ENCODE data around the gene C1orf226. TPM values are rescaled to one million over a fixed set of nuclear protein-coding genes. Genes with fewer than 3 reads are reported as not detected.
"Not testable (repeated sequence)": the region's sequence is repeated elsewhere in the genome, so short reads cannot be mapped to it uniquely, and the experiment has no call there.

C1orf226 gene
- total RNA-seq: 0.52 TPM

- H3K9me3 ChIP-seq (ENCODE audit: control insufficient read depth in 3 of 3, low read length in 3 of 3): no peaks in the 10 kb centered on the region
- H3K4me3 ChIP-seq (ENCODE audit: low read length in 3 of 3): no peak within 1 kb of the TSS
- no peak within 1 kb of the TSS for H3K9ac ChIP-seq (ENCODE audit: low read depth in 1 of 3, low read length in 3 of 3)
- H3K36me3 ChIP-seq (ENCODE audit: control insufficient read depth in 3 of 3, insufficient read depth in 3 of 3, low read length in 3 of 3): no peaks in the 10 kb centered on the region
- H3K4me1 ChIP-seq (ENCODE audit: control insufficient read depth in 3 of 3, insufficient read depth in 3 of 3, low read length in 3 of 3): no peaks in the 10 kb centered on the region
- no peak within 1 kb of the TSS for H3K27ac ChIP-seq (ENCODE audit: low read depth, low read length)
- no peaks in the 10 kb centered on the region for H3K27me3 ChIP-seq (ENCODE audit: control insufficient read depth in 3 of 3, insufficient read depth in 3 of 3, low read length in 3 of 3)
Observed at GRCh38 chr1:162381383-162381782, at the start of gene C1orf226. Gene C1orf226 (plus strand): TSS chr1:162381728. CDS start chr1:162381902, 174 bp downstream.

GRCh38 chr1:162333991-162334390 lies 47.5 kb upstream of the C1orf226 start:
- H3K36me3 ChIP-seq (ENCODE audit: control insufficient read depth in 3 of 3, insufficient read depth in 3 of 3, low read length in 3 of 3): no peaks in the 10 kb centered on the region
- H3K27ac ChIP-seq (ENCODE audit: low read depth, low read length): no peak overlapping the region
- H3K9ac ChIP-seq (ENCODE audit: low read depth in 1 of 3, low read length in 3 of 3): no peak overlapping the region
- H3K4me3 ChIP-seq (ENCODE audit: low read length in 3 of 3): no peak overlapping the region
- H3K27me3 ChIP-seq (ENCODE audit: control insufficient read depth in 3 of 3, insufficient read depth in 3 of 3, low read length in 3 of 3): no peaks in the 10 kb centered on the region
- no peaks in the 10 kb centered on the region for H3K4me1 ChIP-seq (ENCODE audit: control insufficient read depth in 3 of 3, insufficient read depth in 3 of 3, low read length in 3 of 3)
- no peaks in the 10 kb centered on the region for H3K9me3 ChIP-seq (ENCODE audit: control insufficient read depth in 3 of 3, low read length in 3 of 3)

- Histone ChIP-seq H3K27ac (ENCODE audit: low read depth, low read length) (no peak overlapping the region), H3K27me3 (ENCODE audit: control insufficient read depth in 3 of 3, insufficient read depth in 3 of 3, low read length in 3 of 3) (no peaks in the 10 kb centered on the region), H3K4me1 (ENCODE audit: control insufficient read depth in 3 of 3, insufficient read depth in 3 of 3, low read length in 3 of 3) (no peaks in the 10 kb centered on the region), H3K36me3 (ENCODE audit: control insufficient read depth in 3 of 3, insufficient read depth in 3 of 3, low read length in 3 of 3) (no peaks in the 10 kb centered on the region), H3K4me3 (ENCODE audit: low read length in 3 of 3) (no peak overlapping the region), H3K9me3 (ENCODE audit: control insufficient read depth in 3 of 3, low read length in 3 of 3) (no peaks in the 10 kb centered on the region), H3K9ac (ENCODE audit: low read depth in 1 of 3, low read length in 3 of 3) (no peak overlapping the region)
Observed at GRCh38 chr1:162335126-162335525, 46.4 kb upstream of the C1orf226 start.

GRCh38 chr1:162336621-162337285 lies 44.8 kb upstream of the C1orf226 start:
- Histone ChIP-seq H3K9ac (ENCODE audit: low read depth in 1 of 3, low read length in 3 of 3) (no peak overlapping the region), H3K4me3 (ENCODE audit: low read length in 3 of 3) (no peak overlapping the region), H3K4me1 (ENCODE audit: control insufficient read depth in 3 of 3, insufficient read depth in 3 of 3, low read length in 3 of 3) (no peaks in the 10 kb centered on the region), H3K36me3 (ENCODE audit: control insufficient read depth in 3 of 3, insufficient read depth in 3 of 3, low read length in 3 of 3) (no peaks in the 10 kb centered on the region), H3K27ac (ENCODE audit: low read depth, low read length) (no peak overlapping the region), H3K9me3 (ENCODE audit: control insufficient read depth in 3 of 3, low read length in 3 of 3) (no peaks in the 10 kb centered on the region), H3K27me3 (ENCODE audit: control insufficient read depth in 3 of 3, insufficient read depth in 3 of 3, low read length in 3 of 3) (no peaks in the 10 kb centered on the region)

GRCh38 chr1:162342452-162342983 lies 39.0 kb upstream of the C1orf226 start:
- no peaks in the 10 kb centered on the region for H3K9me3 ChIP-seq (ENCODE audit: control insufficient read depth in 3 of 3, low read length in 3 of 3)
- no peaks in the 10 kb centered on the region for H3K36me3 ChIP-seq (ENCODE audit: control insufficient read depth in 3 of 3, insufficient read depth in 3 of 3, low read length in 3 of 3)
- H3K27ac ChIP-seq (ENCODE audit: low read depth, low read length): no peak overlapping the region
- H3K4me3 ChIP-seq (ENCODE audit: low read length in 3 of 3): no peak overlapping the region
- no peaks in the 10 kb centered on the region for H3K4me1 ChIP-seq (ENCODE audit: control insufficient read depth in 3 of 3, insufficient read depth in 3 of 3, low read length in 3 of 3)
- H3K27me3 ChIP-seq (ENCODE audit: control insufficient read depth in 3 of 3, insufficient read depth in 3 of 3, low read length in 3 of 3): no peaks in the 10 kb centered on the region
- no peak overlapping the region for H3K9ac ChIP-seq (ENCODE audit: low read depth in 1 of 3, low read length in 3 of 3)

GRCh38 chr1:162343470-162343869 lies 38.1 kb upstream of the C1orf226 start:
- H3K4me1 ChIP-seq (ENCODE audit: control insufficient read depth in 3 of 3, insufficient read depth in 3 of 3, low read length in 3 of 3): no peaks in the 10 kb centered on the region

GRCh38 chr1:162347281-162347680 lies 34.2 kb upstream of the C1orf226 start:
- no peaks in the 10 kb centered on the region for H3K4me1 ChIP-seq (ENCODE audit: control insufficient read depth in 3 of 3, insufficient read depth in 3 of 3, low read length in 3 of 3)
- no peak overlapping the region for H3K4me3 ChIP-seq (ENCODE audit: low read length in 3 of 3)
- no peaks in the 10 kb centered on the region for H3K27me3 ChIP-seq (ENCODE audit: control insufficient read depth in 3 of 3, insufficient read depth in 3 of 3, low read length in 3 of 3)
- H3K9ac ChIP-seq (ENCODE audit: low read depth in 1 of 3, low read length in 3 of 3): no peak overlapping the region
- no peaks in the 10 kb centered on the region for H3K36me3 ChIP-seq (ENCODE audit: control insufficient read depth in 3 of 3, insufficient read depth in 3 of 3, low read length in 3 of 3)
- H3K9me3 ChIP-seq (ENCODE audit: control insufficient read depth in 3 of 3, low read length in 3 of 3): no peaks in the 10 kb centered on the region
- H3K27ac ChIP-seq (ENCODE audit: low read depth, low read length): no peak overlapping the region

More at GRCh38 chr1:162343470-162343869, 38.1 kb upstream of the C1orf226 start:
- Histone ChIP-seq H3K9me3 (ENCODE audit: control insufficient read depth in 3 of 3, low read length in 3 of 3) (no peaks in the 10 kb centered on the region), H3K4me3 (ENCODE audit: low read length in 3 of 3) (no peak overlapping the region), H3K36me3 (ENCODE audit: control insufficient read depth in 3 of 3, insufficient read depth in 3 of 3, low read length in 3 of 3) (no peaks in the 10 kb centered on the region), H3K27me3 (ENCODE audit: control insufficient read depth in 3 of 3, insufficient read depth in 3 of 3, low read length in 3 of 3) (no peaks in the 10 kb centered on the region), H3K27ac (ENCODE audit: low read depth, low read length) (no peak overlapping the region), H3K9ac (ENCODE audit: low read depth in 1 of 3, low read length in 3 of 3) (no peak overlapping the region)

GRCh38 chr1:162349635-162350330 lies 31.7 kb upstream of the C1orf226 start:
- Histone ChIP-seq H3K27ac (ENCODE audit: low read depth, low read length) (no peak overlapping the region), H3K27me3 (ENCODE audit: control insufficient read depth in 3 of 3, insufficient read depth in 3 of 3, low read length in 3 of 3) (peaks cover 0 to 3% (median 0%) of the 10 kb centered on the region in 3 donors), H3K9me3 (ENCODE audit: control insufficient read depth in 3 of 3, low read length in 3 of 3) (no peaks in the 10 kb centered on the region), H3K4me3 (ENCODE audit: low read length in 3 of 3) (no peak overlapping the region), H3K36me3 (ENCODE audit: control insufficient read depth in 3 of 3, insufficient read depth in 3 of 3, low read length in 3 of 3) (no peaks in the 10 kb centered on the region), H3K9ac (ENCODE audit: low read depth in 1 of 3, low read length in 3 of 3) (no peak overlapping the region), H3K4me1 (ENCODE audit: control insufficient read depth in 3 of 3, insufficient read depth in 3 of 3, low read length in 3 of 3) (peaks cover 0 to 2% (median 0%) of the 10 kb centered on the region in 3 donors)

- H3K36me3 ChIP-seq (ENCODE audit: control insufficient read depth in 3 of 3, insufficient read depth in 3 of 3, low read length in 3 of 3): no peaks in the 10 kb centered on the region
- peaks cover 0 to 3% (median 0%) of the 10 kb centered on the region in 3 donors for H3K27me3 ChIP-seq (ENCODE audit: control insufficient read depth in 3 of 3, insufficient read depth in 3 of 3, low read length in 3 of 3)
- peaks cover 0 to 2% (median 0%) of the 10 kb centered on the region in 3 donors for H3K4me1 ChIP-seq (ENCODE audit: control insufficient read depth in 3 of 3, insufficient read depth in 3 of 3, low read length in 3 of 3)
- H3K9me3 ChIP-seq (ENCODE audit: control insufficient read depth in 3 of 3, low read length in 3 of 3): no peaks in the 10 kb centered on the region
- no peak overlapping the region for H3K27ac ChIP-seq (ENCODE audit: low read depth, low read length)
- no peak overlapping the region for H3K4me3 ChIP-seq (ENCODE audit: low read length in 3 of 3)
- no peak overlapping the region for H3K9ac ChIP-seq (ENCODE audit: low read depth in 1 of 3, low read length in 3 of 3)
Observed at GRCh38 chr1:162351246-162351842, 30.2 kb upstream of the C1orf226 start.

GRCh38 chr1:162351874-162352273 lies 29.7 kb upstream of the C1orf226 start:
- H3K4me1 ChIP-seq (ENCODE audit: control insufficient read depth in 3 of 3, insufficient read depth in 3 of 3, low read length in 3 of 3); H3K9ac ChIP-seq (ENCODE audit: low read depth in 1 of 3, low read length in 3 of 3); H3K27ac ChIP-seq (ENCODE audit: low read depth, low read length); H3K4me3 ChIP-seq (ENCODE audit: low read length in 3 of 3); H3K27me3 ChIP-seq (ENCODE audit: control insufficient read depth in 3 of 3, insufficient read depth in 3 of 3, low read length in 3 of 3); H3K36me3 ChIP-seq (ENCODE audit: control insufficient read depth in 3 of 3, insufficient read depth in 3 of 3, low read length in 3 of 3); H3K9me3 ChIP-seq (ENCODE audit: control insufficient read depth in 3 of 3, low read length in 3 of 3): not testable (repeated sequence)

Measured in skeletal muscle tissue (tissue), 4 donors.